WTC11 (cell line): ENCODE measurements around the gene RSPH3. TPM values are rescaled to one million over a fixed set of nuclear protein-coding genes. Genes with fewer than 3 reads are reported as not detected.
A peak's percentile ranks its signal among the peaks of the same experiment; 100 is the strongest.

Experiments used
- ATAC-seq: fragments of 200-7000 bp; cut with Tn5 transposase; 2 replicates; pipeline ENCODE4 v1.10.0; 2021; ENCODE audit warnings: mild to moderate bottlenecking, moderate library complexity
- CTCF ChIA-PET: fragments of 300-600 bp; sonication (Branson Sonifier 250); formaldehyde crosslinking; loops from one replicate; lab custom pipeline; 2021; ENCODE audit warnings: antibody characterized with exemption; lab: Charles Lee
- POLR2A ChIA-PET: fragments of 350-600 bp; sonication (Branson Sonifier 250); formaldehyde crosslinking; loops from one replicate; lab custom pipeline; 2021; ENCODE audit warnings: antibody characterized with exemption; lab: Charles Lee
- DNase-seq: peaks from one replicate; pipeline ENCODE4 v3.0.0; 2021; ENCODE audit warnings: low spot score
- H3K27ac Mint-ChIP-seq: 2 replicates; pipeline ENCODE4 v1.8.0; 2021; ENCODE audit warnings: mixed read lengths
- H3K27me3 Mint-ChIP-seq: 2 replicates; pipeline ENCODE4 v1.8.0; 2021; ENCODE audit warnings: low read depth, mild to moderate bottlenecking, moderate library complexity, mixed read lengths
- H3K36me3 Mint-ChIP-seq: 2 replicates; pipeline ENCODE4 v1.8.0; 2021; ENCODE audit warnings: mixed read lengths
- H3K4me1 Mint-ChIP-seq: 2 replicates; pipeline ENCODE4 v1.8.0; 2022; ENCODE audit warnings: mixed read lengths
- H3K4me3 Mint-ChIP-seq: 2 replicates; pipeline ENCODE4 v1.8.0; 2021; ENCODE audit warnings: mild to moderate bottlenecking, moderate library complexity, mixed read lengths
- H3K9me3 Mint-ChIP-seq: 2 replicates; pipeline ENCODE4 v1.8.0; 2021; ENCODE audit warnings: mixed read lengths
- AR ChIP-seq: fragments of 250-450 bp; sonication (Bioruptor Pico); IDR thresholded peaks from 2 replicates; pipeline ENCODE4 v1.9.0; 2021; ENCODE audit warnings: mild to moderate bottlenecking
- CREB1 ChIP-seq: sonication (generic); formaldehyde crosslinking; IDR thresholded peaks from 2 replicates; pipeline ENCODE4 v1.8.0; 2023; ENCODE audit warnings: mild to moderate bottlenecking, missing genetic modification reagents
- EMX1 ChIP-seq: fragments of 250-450 bp; sonication (Bioruptor Pico); IDR thresholded peaks from 2 replicates; pipeline ENCODE4 v1.8.0; 2021; ENCODE audit warnings: mild to moderate bottlenecking
- GTF2I ChIP-seq: fragments of 250-450 bp; sonication (Bioruptor Pico); conservative IDR thresholded peaks from 2 replicates; pipeline ENCODE4 v1.4.0; 2021; ENCODE audit warnings: mild to moderate bottlenecking
- IRF2 ChIP-seq: sonication (generic); formaldehyde crosslinking; IDR thresholded peaks from 2 replicates; pipeline ENCODE4 v1.8.0; 2022; ENCODE audit warnings: low read depth, missing genetic modification reagents, borderline replicate concordance
- NFATC4 ChIP-seq: fragments of 250-450 bp; sonication (Bioruptor Pico); IDR thresholded peaks from 2 replicates; pipeline ENCODE4 v1.9.0; 2021; ENCODE audit warnings: mild to moderate bottlenecking
- NR1H2 ChIP-seq: sonication (generic); formaldehyde crosslinking; IDR thresholded peaks from 2 replicates; pipeline ENCODE4 v1.9.0; 2021; ENCODE audit warnings: mild to moderate bottlenecking, moderate library complexity, missing genetic modification reagents
- PRRX2 ChIP-seq: fragments of 250-450 bp; sonication (Bioruptor Pico); IDR thresholded peaks from 2 replicates; pipeline ENCODE4 v1.8.0; 2021; ENCODE audit warnings: mild to moderate bottlenecking
- SMAD4 ChIP-seq: sonication (generic); formaldehyde crosslinking; IDR thresholded peaks from 2 replicates; pipeline ENCODE4 v1.8.0; 2022; ENCODE audit warnings: mild to moderate bottlenecking, missing genetic modification reagents
- TEAD4 ChIP-seq: sonication (generic); formaldehyde crosslinking; IDR thresholded peaks from 2 replicates; pipeline ENCODE4 v1.8.0; 2022; ENCODE audit warnings: mild to moderate bottlenecking, missing genetic modification reagents
- ZBTB43 ChIP-seq: sonication (generic); formaldehyde crosslinking; IDR thresholded peaks from 2 replicates; pipeline ENCODE4 v1.8.1; 2023; ENCODE audit warnings: mild to moderate bottlenecking, missing genetic modification reagents
- ZNF317 ChIP-seq: sonication (generic); formaldehyde crosslinking; IDR thresholded peaks from 2 replicates; pipeline ENCODE4 v1.8.1; 2023; ENCODE audit warnings: low read depth, mild to moderate bottlenecking, moderate library complexity, missing genetic modification reagents, borderline replicate concordance
- ZNF396 ChIP-seq: fragments of 250-450 bp; sonication (Bioruptor Pico); IDR thresholded peaks from 2 replicates; pipeline ENCODE4 v1.8.0; 2021; ENCODE audit warnings: mild to moderate bottlenecking, moderate library complexity, borderline replicate concordance
- ZNF512 ChIP-seq: sonication (generic); formaldehyde crosslinking; IDR thresholded peaks from 2 replicates; pipeline ENCODE4 v1.8.1; 2022; ENCODE audit warnings: missing genetic modification reagents, borderline replicate concordance
- ZNF671 ChIP-seq: fragments of 250-450 bp; sonication (Bioruptor Pico); IDR thresholded peaks from 2 replicates; pipeline ENCODE4 v1.8.0; 2021; ENCODE audit warnings: mild to moderate bottlenecking
- total RNA-seq: library from RNA; stranded (reverse); gene quantifications from 3 replicates; pipeline ENCODE4 v1.2.3, GENCODE V29; 2021
- TF ChIP-seq, protein P1 (sequence below): sonication (generic); formaldehyde crosslinking; IDR thresholded peaks from 2 replicates; pipeline ENCODE4 v1.8.0; 2022; ENCODE audit warnings: mild to moderate bottlenecking, missing genetic modification reagents
- TF ChIP-seq, protein P2 (sequence below): fragments of 250-450 bp; sonication (Bioruptor Pico); IDR thresholded peaks from 2 replicates; pipeline ENCODE4 v1.9.0; 2021; ENCODE audit warnings: mild to moderate bottlenecking
- TF ChIP-seq, protein P3 (sequence below): sonication (generic); formaldehyde crosslinking; IDR thresholded peaks from 2 replicates; pipeline ENCODE4 v1.8.1; 2023; ENCODE audit warnings: mild to moderate bottlenecking, missing genetic modification reagents, moderate library complexity

RSPH3 gene
- total RNA-seq, 1 experiment from 2014 or later: 3.2 TPM

GRCh38 chr6:158970640-158971275 is 29.2 kb downstream of the RSPH3 start:
- Mint-ChIP-seq H3K4me1 (peaks cover 13% of the 10 kb centered on the region), H3K27ac (no peak overlapping the region), H3K4me3 (no peak overlapping the region), H3K27me3 (no peaks in the 10 kb centered on the region; the same call in none of the 2 replicates), H3K9me3 (peaks cover 28% of the 10 kb centered on the region), H3K36me3 (peaks cover 13% of the 10 kb centered on the region)
- no peak for DNase-seq
- POLR2A ChIA-PET: interaction anchor here (0.6 to 2.2 kb wide), 4 partner anchors 60 to 360 kb away, joined by 3 to 9 read pairs (median 4); no protein-coding TSS in a partner anchor
- TF ChIP-seq AR (CRISPR knock-in tag): no peak
- no peak for TF ChIP-seq NR1H2 (CRISPR knock-in tag)
- no peak for TF ChIP-seq CREB1 (CRISPR knock-in tag)
- TF ChIP-seq, protein P1, sequence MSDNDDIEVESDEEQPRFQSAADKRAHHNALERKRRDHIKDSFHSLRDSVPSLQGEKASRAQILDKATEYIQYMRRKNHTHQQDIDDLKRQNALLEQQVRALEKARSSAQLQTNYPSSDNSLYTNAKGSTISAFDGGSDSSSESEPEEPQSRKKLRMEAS (CRISPR knock-in tag): no peak
- TF ChIP-seq EMX1 (CRISPR knock-in tag): no peak
- no peak for TF ChIP-seq ZBTB43 (CRISPR knock-in tag)
- no peak for TF ChIP-seq SMAD4 (CRISPR knock-in tag)
- TF ChIP-seq ZNF512 (CRISPR knock-in tag): no peak
- TF ChIP-seq ZNF671: no peak
- no peak for TF ChIP-seq NFATC4 (CRISPR knock-in tag)
- no peak for TF ChIP-seq ZNF396 (CRISPR knock-in tag)
- no peak for ATAC-seq
- CTCF ChIA-PET: interaction anchor here (0.5 to 3.4 kb wide), 17 partner anchors 8 to 268 kb away, joined by 3 to 23 read pairs (median 4); no protein-coding TSS in a partner anchor

DNA sequence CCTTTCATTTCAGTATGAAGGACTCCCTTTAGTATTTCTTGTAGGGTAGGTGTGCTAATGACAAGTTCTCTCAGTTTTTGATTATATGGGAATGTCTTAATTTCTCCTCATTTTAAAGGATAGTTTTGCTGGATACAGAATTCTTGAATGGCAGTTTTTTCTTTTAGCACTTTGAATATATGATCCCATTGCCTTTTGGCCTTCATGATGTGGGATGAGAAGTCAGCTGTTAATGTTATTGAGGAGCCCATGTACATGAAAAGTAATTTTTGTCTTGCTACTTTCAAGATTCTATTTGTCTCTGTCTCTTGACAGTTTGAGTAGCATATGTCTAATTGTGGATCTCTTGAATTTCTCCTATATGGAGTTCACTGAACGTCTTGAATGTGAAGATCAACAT is 30.9 kb downstream of the RSPH3 start:
- CTCF ChIA-PET: no interaction called here
- Mint-ChIP-seq H3K27me3 (no peaks in the 10 kb centered on the region; the same call in none of the 2 replicates), H3K36me3 (peaks cover 13% of the 10 kb centered on the region), H3K4me1 (peaks cover 13% of the 10 kb centered on the region), H3K4me3 (no peak overlapping the region), H3K9me3 (peaks cover 28% of the 10 kb centered on the region), H3K27ac (no peak overlapping the region)
- ATAC-seq (no peak), DNase-seq (no peak)
- POLR2A ChIA-PET: no interaction called here
- peak; percentile 93 for TF ChIP-seq ZNF317
- no peak for TF ChIP-seq TEAD4 (CRISPR knock-in tag)

GRCh38 chr6:158963020-158963808 is 36.8 kb downstream of the RSPH3 start:
- Mint-ChIP-seq H3K4me1 (0 out of 2 replicates have a peak, but pooled peaks cover 4% of the 10 kb centered on the region), H3K9me3 (peaks cover 19% of the 10 kb centered on the region), H3K36me3 (peaks cover 5% of the 10 kb centered on the region), H3K4me3 (no peak overlapping the region), H3K27me3 (no peaks in the 10 kb centered on the region; the same call in 1 of the 2 replicates), H3K27ac (no peak overlapping the region)
- TF ChIP-seq IRF2 (CRISPR knock-in tag) (no peak), GTF2I (no peak), PRRX2 (no peak)
- TF ChIP-seq, protein P2, sequence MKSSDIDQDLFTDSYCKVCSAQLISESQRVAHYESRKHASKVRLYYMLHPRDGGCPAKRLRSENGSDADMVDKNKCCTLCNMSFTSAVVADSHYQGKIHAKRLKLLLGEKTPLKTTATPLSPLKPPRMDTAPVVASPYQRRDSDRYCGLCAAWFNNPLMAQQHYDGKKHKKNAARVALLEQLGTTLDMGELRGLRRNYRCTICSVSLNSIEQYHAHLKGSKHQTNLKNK (CRISPR knock-in tag): no peak
- TF ChIP-seq, protein P3, sequence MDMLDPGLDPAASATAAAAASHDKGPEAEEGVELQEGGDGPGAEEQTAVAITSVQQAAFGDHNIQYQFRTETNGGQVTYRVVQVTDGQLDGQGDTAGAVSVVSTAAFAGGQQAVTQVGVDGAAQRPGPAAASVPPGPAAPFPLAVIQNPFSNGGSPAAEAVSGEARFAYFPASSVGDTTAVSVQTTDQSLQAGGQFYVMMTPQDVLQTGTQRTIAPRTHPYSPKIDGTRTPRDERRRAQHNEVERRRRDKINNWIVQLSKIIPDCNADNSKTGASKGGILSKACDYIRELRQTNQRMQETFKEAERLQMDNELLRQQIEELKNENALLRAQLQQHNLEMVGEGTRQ (CRISPR knock-in tag): no peak
- ChIA-PET POLR2A (no interaction called here), CTCF (no interaction called here)
- ATAC-seq (no peak), DNase-seq (no peak)
